Measurements from ENCODE around the gene C2orf42.
A peak's percentile ranks its signal among the peaks of the same experiment; 100 is the strongest.

Gene C2orf42

GRCh38 chr2:70201831-70202230, 11.0 kb upstream of the C2orf42 start:
- no peak for DNase-seq
- H3K4me3 ChIP-seq (ENCODE audit: low read depth, low read length): no peak overlapping the region

GRCh38 chr2:70201225-70201768, 10.5 kb upstream of the C2orf42 start:
- no peaks in the 10 kb centered on the region for H3K27me3 ChIP-seq (replicated peaks)
- H3K36me3 ChIP-seq (replicated peaks): no peaks in the 10 kb centered on the region
- no peak for DNase-seq
- no peak overlapping the region for H3K27ac ChIP-seq
- in situ Hi-C loops (cut with HindIII; ENCODE audit: low pct_ligation_motif_present, low sequenced_read_pairs): no loop called here
- no peak for TF ChIP-seq CTCF (IDR thresholded peaks at IDR 0.05; ENCODE audit: low read depth, low read length, missing control alignments)
- H3K4me3 ChIP-seq (ENCODE audit: low read depth, low read length): no peak overlapping the region

More at GRCh38 chr2:70201831-70202230, 11.0 kb upstream of the C2orf42 start:
- TF ChIP-seq CTCF (IDR thresholded peaks at IDR 0.05; ENCODE audit: low read depth, low read length, missing control alignments): no peak
- in situ Hi-C loops (cut with HindIII; ENCODE audit: low pct_ligation_motif_present, low sequenced_read_pairs): no loop called here
- Histone ChIP-seq H3K27ac (no peak overlapping the region), H3K36me3 (replicated peaks) (no peaks in the 10 kb centered on the region), H3K27me3 (replicated peaks) (no peaks in the 10 kb centered on the region)

GRCh38 chr2:70199320-70199864, 8.6 kb upstream of the C2orf42 start:
- Histone ChIP-seq H3K36me3 (replicated peaks) (no peaks in the 10 kb centered on the region), H3K4me3 (ENCODE audit: low read depth, low read length) (no peak overlapping the region), H3K27ac (no peak overlapping the region), H3K27me3 (replicated peaks) (no peaks in the 10 kb centered on the region)
- no peak for DNase-seq
- no peak for TF ChIP-seq CTCF (IDR thresholded peaks at IDR 0.05; ENCODE audit: low read depth, low read length, missing control alignments)
- in situ Hi-C loops (cut with HindIII; ENCODE audit: low pct_ligation_motif_present, low sequenced_read_pairs): no loop called here

GRCh38 chr2:70192516-70192915, 1.7 kb upstream of the C2orf42 start:
- H3K27me3 ChIP-seq (replicated peaks): no peaks in the 10 kb centered on the region
- no peak for DNase-seq
- in situ Hi-C loops (cut with HindIII; ENCODE audit: low pct_ligation_motif_present, low sequenced_read_pairs): no loop called here
- TF ChIP-seq CTCF (IDR thresholded peaks at IDR 0.05; ENCODE audit: low read depth, low read length, missing control alignments): no peak
- H3K27ac ChIP-seq: no peak overlapping the region
- no peaks in the 10 kb centered on the region for H3K36me3 ChIP-seq (replicated peaks)
- H3K4me3 ChIP-seq (ENCODE audit: low read depth, low read length): no peak overlapping the region

GRCh38 chr2:70191244-70191735, 471 bp upstream of the C2orf42 start:
- no peak for DNase-seq
- in situ Hi-C loops (cut with HindIII; ENCODE audit: low pct_ligation_motif_present, low sequenced_read_pairs): no loop called here

More at GRCh38 chr2:70191244-70191735, 471 bp upstream of the C2orf42 start:
- TF ChIP-seq CTCF (IDR thresholded peaks at IDR 0.05; ENCODE audit: low read depth, low read length, missing control alignments): no peak
- Histone ChIP-seq H3K27ac (peak overlapping the region; percentile 89), H3K36me3 (replicated peaks) (no peaks in the 10 kb centered on the region), H3K4me3 (ENCODE audit: low read depth, low read length) (peak overlapping the region; percentile 72), H3K27me3 (replicated peaks) (no peaks in the 10 kb centered on the region)
